ENCODE results near the gene AOPEP.
A peak's percentile ranks its signal among the peaks of the same experiment; 100 is the strongest.

The AOPEP gene

DNA sequence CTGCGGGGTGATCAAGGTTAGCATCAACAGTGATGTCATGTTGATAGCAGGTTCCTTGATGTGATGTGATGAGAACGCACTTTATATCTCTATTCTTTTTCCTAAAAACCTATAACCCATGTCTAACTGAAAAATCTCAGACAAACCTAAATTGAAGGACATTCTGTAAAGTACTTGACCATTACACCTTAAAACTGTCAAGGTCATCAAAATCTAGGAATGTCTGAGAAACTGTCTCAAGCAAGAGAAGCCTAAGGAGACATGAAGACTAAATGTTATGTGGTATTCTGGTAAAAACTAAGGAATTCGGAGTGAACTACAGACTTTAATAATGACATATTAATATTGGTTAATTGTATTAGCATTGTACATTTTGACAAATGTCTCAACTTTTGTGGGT lies 170.0 kb downstream of the AOPEP start:
- DNase-seq (ENCODE audit: low spot score) = no peak

DNA sequence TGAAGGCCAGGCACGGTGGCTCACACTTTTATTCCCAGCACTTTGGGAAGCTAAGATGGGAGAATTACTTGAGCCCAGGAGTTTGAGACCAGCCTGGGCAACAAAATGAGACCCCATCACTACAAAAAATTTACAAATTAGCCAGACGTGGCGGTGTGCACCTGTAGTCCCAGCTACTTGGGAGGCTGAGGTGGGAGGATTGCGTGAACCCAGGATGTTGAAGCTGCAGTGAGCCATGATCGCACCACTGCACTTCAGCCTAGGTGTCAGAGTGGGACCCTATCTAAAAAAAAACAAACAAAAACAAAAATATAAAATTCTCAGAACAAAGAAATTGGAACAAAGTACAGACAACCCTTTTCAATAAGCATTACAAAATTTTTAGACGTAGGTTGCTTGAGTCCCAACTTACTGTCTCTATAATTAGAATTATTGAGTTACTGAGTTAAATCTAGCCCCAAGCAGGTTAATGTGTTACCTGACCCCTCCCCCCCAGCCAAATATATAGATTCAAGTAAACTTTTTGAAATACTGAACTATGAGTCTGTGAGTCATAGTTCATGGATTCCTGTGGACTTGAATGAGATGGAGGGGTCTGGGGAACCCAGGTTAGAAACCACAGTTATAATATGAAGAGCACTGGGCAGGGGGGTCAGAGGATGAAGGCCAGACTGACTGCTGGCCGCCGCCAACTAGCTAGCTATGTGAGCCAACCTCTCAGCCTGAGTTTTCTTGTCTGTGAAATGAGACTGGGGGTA lies 173.1 kb downstream of the AOPEP start:
- DNase-seq (ENCODE audit: low spot score) = no peak

DNA sequence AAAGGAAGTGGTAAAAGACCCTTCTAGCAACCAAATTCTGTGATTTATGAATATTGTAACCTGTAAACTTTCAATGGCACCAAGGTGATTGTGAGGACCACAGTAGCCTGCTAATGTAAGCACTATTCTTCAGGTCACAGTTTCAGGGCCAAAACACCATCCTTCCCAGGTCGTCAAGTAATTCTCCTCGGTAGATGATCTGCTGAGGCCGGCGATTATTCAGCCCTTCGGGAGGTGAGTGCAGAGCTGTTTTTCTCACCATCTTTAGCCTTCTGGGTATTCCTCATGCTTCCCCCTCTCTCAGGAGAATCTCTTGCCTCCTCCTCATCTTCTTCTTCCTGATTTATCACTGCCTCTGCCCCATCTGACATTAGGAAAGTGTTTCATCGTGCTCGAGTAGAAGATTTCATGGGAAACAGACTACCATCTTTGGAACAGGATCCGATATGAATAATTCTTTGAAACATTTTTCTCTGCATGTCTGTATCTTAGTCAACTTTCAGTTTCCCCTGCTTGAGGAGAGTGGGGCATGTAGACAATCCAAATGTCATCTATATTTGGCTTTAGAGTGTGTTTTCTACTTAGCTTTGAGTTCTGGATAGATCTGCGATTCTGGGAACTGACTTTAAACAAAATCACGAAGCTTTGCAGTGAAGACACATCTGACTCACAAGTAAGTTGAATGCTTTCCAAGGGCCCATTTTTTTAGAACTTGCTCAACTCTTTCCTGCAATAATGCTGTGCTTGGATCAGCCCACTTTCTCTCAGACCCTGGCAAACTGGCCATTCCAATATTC lies 173.9 kb downstream of the AOPEP start:
- peak; percentile 77 for DNase-seq (ENCODE audit: low spot score)

DNA sequence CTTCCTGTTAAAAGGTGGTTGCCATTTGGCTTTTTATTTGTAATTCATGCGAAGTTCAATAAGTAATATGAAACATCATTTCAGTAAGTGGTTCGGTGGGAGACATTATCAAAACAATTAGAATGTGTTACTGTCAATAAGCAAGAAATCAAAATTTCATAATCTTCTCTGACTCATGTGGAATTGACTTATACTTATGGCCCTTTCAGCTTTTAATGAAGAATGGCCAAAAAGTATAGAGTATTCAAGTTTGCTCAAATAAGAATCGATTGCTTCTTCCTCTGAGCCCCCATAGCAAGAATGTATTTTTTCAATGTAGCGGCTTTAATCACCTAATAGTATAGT lies 174.5 kb downstream of the AOPEP start:
- no peak for DNase-seq (ENCODE audit: low spot score)

DNA sequence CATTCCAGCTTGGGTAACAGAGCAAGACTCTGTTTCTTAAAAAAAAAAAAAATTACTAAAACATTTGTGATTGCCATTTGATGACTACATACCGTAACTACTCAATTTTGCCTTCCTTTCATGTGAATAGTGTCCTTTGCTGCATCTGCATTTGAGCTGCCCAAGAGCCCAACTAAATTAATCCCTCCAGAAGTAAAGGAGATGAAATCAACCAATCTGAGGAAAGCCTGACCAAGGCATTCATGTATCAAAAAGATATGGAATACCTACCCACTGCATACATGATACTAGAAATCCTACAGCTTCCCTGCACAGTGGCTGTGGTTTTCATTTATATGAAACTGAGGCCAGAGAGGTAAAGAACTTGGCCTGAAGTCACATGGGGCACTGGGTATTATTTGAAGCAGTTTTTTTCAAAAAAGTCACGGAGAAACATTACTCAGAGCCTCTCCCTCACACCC lies 177.5 kb downstream of the AOPEP start:
- DNase-seq (ENCODE audit: low spot score) = peak; percentile 74

DNA sequence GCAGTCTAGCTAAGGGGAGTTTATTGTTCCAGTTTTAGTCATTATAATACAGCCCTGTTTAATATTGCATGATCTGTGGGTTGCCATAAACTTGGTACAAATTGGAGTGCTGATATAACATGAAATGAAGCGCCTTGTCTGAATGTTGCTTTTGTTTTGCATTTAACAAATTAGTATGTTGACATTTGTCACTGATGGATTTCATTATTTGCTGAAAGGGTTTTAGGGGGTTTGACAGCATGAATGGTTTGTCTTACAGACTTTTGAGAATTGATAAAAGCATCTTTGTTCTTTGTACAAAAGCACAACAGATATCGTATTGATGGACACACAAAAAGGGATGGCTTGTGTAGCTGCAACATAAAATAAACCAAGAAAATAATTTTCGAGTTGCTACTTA lies 178.3 kb downstream of the AOPEP start:
- no peak for DNase-seq (ENCODE audit: low spot score)

DNA sequence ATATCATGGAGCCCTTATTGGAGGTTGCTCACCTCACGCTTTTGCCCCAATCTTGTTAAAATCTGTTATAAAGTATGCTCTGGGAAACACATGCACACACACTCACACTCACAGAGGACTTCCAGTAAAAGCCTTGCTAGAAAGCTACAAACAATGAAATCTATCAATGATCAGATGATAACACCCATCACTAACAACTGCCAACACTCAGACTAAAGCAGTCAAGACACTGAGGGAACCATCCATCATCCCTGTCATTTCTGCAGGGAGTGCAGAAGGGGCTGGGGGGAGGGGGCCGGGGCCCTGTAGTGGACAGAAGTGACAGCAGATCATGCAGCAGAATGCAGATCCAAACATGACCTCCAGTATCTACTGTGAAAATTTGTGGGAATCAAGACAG lies 179.1 kb downstream of the AOPEP start:
- no peak for DNase-seq (ENCODE audit: low spot score)

DNA sequence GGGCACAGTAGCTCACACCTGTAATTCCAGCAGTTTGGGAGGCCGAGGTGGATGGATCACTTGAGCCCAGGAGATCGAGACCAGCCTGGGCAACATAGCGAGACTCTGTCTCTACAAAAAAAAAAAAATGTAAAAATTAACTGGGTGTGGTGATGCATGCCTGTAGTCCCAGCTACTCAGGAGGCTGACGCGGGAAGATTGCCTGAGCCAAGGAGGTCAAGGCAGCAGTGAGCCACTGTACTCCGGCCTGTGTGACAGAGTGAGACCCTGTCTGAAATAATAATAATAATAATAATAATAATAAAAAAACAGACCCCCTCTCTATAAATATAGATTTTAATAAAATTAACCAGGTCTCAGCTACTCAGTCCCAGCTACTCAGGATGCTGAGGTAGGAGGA lies 179.7 kb downstream of the AOPEP start:
- DNase-seq (ENCODE audit: low spot score) = no peak

DNA sequence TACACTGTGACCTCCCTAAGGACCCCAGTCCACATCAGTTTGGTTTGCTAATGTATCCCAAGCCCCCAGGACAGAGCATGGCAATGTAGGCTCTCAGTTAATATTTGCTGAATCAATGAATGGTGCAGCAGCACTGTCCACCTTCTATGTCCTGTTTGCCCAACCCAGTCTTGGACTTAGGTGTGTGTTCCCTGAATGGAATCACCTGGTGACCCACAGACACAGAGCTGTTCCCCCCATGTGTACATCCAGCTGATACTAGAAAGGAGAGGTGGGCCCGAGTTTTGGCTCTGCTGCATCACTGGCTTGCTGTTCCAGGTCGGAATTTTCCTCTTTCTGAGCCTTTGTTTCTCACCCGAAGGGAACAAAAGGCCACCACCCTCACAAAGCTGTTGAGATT lies 180.2 kb downstream of the AOPEP start:
- DNase-seq (ENCODE audit: low spot score) = no peak

DNA sequence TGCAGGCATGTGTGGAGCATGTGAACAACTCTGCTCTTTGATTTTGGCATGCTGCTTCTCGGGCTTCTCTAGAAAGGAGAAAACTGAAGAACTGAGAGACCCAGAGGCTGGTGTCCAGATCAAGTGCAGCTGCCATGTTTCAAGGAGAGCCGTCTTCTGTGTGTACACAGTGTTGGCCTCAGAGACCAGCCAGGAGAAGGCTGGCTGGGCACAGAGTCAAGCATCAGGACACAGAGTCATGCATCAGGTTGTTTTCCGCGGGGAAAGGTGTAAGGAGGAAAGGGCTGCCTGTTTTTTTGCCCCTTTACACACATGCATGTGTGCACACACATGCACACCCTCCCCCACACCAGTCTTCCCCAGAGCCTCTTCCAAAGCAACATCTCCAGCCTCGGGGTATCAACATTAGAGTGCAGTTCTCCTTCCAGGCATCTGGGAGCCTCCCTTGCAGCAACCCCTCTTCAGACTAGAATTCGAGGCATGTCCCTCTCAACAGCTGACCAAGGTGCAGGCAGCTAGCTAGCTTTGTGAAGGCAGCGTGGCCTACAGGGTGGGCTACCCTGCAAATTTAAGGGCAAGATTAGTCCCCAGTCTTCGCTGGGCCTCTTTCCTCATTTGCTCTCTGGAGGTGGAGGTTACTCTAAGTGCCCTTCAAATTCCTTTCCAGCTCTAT lies 180.9 kb downstream of the AOPEP start:
- DNase-seq (ENCODE audit: low spot score) = no peak

DNA sequence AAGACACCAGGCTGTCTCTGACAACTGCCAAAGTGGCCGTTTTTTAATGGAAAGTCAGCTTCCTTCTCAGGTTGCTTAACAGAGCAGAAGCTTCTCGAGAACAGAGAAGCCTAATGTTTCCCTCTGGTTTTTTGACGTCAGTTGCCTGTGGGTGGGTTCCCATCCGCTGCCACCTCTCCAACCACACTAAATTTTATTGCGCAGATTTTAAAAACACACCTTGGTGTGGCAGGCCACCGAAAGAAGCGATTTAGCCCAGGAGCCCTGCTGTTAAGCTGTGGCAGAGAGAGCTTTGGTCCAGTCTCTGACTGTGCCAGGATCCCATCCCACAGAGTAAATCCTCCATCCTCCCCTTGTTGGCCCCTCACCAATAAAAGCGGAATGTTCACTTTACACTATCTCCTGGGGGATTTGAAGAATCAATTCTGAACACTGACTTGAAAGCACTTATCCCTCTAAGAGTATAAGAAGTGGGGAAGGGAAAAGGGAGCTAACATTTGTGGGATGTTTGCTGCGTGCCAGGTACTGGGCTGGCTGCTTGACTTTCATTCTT lies 181.6 kb downstream of the AOPEP start:
- DNase-seq (ENCODE audit: low spot score) = no peak

DNA sequence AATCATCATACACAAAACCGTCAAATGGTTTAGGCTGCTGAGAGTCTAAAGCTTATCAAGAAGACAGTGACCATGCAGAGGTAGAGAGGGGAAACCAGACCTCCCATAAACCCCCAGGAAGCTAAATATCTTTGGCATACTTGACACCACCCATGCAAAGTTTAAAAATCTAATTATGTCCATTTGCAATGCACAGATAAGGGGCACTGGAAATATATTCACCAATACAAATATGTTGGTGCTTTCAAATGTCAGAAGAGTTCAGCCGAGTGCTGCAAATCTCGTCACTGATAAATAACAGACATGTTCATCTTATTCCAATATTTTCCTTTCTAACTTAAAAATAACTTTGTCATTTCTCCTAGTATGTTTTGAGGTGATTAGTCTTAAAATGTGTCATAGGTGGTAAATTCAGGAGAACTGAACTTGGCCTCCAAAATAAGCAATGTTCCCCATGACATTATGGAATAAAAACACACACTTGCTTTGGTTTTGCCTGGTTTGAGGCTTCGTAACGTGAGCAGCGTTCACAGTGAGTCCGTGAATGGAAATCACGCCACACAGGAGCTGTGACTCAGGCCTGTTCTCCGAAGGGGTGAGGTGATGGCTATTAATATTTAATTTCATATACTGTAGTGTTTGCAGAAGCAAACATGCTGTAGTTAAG lies 182.2 kb downstream of the AOPEP start:
- DNase-seq (ENCODE audit: low spot score) = no peak

DNA sequence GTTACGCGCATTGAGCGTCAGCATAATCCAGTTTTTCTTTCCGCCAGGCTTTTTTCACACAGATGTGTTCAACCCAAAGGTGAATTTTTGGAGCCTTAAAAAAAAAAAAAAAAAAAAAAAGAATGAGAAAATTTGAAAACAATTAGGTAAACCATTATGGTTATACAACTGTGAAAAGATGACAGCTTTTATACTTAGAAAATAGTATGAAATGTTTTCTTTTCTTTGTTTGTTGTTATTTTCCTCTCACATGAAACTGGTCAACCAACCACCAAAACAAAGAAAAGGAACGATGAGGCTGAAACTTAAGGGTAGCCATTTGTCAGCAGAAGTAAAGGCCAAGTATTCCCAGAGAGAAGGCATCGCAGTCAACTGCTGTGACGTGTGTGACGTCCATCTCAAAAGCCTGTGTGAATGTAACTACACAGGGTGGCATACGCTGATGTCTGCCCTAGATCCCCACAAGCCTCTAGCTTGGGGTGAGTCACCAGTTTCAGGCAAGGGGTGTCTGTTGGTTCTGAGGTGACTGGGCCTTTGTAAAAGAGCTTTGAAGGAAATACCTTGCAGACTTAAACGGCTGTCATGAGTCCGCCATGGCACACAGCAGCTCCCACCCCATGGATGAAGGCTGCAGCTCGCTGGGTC lies 182.9 kb downstream of the AOPEP start:
- DNase-seq (ENCODE audit: low spot score) = no peak

DNA sequence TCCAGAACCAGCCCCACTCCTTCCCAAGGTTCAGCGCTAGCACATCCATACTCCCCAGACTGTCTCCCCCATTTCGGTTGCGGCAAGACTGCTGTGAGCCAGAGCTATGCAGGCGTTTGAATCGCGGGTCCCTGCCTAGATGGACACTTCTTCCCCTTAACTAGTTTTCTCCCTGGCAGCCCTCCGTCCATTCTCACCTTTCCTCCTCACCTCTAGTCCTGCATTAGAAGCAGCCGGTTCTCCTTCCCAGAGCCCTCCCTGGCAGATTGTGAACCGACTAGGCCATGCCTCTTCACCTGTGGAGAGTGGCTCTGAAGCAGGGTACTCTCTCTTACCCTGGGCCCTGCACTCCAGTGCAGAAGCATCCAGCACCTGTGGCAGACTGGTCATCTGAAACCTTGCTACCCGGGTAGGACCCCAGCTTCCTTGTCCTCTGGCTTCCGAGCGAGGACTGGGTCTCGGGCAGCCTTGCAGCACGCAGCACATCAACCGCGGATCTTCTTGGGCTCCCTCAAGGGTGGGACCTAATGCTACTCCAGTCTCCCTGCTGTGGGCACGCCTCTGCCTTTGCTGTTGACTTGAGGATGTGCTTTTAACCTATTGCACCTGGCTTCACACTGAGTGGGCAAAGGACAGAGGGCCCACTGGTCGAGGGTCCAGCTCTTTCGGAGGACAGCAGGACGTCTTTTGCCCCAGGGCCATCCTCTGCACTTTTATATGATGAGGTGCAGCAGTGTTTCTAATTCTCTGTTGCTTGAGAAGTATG lies 183.6 kb downstream of the AOPEP start:
- DNase-seq (ENCODE audit: low spot score) = no peak

DNA sequence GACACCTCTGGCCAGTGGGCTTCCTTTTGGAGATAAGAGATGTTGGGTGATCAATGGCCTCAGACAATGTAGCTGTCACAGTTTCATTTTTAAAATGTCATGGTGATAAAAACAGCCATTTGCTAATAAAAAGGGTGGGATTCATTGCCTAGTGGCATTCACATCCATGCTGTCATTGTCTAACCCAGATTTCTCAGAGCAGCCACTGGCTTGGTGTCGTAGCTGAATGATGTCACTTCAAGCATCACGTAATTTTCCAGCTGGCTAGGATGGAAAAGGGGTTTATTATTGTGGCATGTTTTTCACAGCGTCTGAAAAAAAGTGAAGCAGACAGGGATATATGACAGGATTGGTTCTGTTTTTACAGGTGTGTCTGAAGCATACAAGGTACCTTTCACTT lies 184.7 kb downstream of the AOPEP start:
- no peak for DNase-seq (ENCODE audit: low spot score)

DNA sequence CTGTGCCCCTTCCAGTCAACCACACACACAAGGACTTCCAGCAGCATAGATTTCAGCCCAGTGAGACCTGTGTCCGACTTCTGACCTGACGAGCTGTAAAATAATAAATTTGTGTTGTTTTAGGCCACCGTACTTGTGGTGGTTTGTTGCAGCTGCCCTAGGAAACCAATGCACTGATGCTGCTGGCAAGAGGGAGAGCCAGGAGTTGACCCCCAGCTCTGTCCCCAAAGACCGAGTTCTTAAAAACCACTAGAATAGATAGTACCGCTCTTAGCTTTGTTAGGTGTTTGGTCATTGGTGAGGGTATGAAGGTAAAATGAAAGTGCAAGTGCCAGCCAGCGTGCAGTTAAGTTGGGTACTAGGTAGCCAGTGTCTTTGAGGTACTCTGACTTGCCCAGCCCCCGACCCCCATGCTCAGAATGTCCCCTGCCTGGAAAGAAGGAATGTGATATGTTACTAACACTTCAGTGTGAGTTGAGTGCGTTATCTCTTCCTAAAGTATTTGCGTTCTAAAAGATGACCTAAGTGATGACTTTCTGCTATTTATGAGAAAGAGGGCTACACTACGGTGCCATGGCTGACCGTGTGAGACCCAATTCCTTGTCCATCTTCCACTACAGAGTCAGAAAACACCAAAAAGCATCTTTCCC lies 185.6 kb downstream of the AOPEP start:
- DNase-seq (ENCODE audit: low spot score) = no peak

DNA sequence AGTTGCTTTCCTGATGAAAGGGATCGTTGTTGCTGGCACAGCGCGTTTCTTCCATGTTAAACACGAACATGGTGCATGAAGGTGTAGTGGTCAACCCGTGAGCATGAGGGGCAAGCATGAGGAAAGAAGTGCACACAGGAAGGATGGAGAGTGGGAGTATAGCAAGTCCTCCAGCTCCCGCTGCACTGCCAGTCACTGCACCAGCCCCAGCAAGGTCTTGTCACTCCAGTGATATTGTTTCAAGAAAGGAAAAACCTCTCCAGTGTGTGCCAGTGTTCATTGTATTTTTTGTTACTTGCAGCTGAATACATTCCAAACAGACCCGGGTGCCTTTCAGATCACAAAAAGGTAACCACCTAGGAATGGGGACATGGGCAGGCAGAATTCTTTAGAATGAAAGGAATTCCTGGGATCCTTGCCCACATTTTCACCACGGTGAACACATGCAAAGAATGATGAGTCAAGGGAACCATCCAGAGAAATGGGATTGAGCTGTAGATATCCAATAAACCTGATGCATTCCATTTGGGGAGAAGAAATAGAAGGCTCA lies 186.3 kb downstream of the AOPEP start:
- DNase-seq (ENCODE audit: low spot score) = peak; percentile 89

DNA sequence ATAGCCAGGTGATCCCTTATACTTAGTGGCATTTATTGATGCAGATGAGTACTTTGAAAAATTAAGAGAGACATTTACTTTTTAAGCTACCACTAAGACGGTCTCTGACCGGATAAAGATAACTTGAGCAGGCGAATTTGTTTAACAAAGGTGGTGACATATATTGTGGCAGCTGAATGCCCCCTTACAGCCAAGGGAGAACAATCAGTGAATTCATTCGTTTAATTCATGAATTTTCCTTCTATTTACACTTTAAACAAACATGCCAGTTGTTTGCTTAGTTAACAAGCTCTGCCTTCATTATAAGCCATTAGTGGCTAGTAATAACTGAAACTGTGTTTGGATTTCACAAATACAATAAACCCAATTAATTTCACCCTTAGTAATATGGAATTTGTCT lies 187.1 kb downstream of the AOPEP start:
- no peak for DNase-seq (ENCODE audit: low spot score)

DNA sequence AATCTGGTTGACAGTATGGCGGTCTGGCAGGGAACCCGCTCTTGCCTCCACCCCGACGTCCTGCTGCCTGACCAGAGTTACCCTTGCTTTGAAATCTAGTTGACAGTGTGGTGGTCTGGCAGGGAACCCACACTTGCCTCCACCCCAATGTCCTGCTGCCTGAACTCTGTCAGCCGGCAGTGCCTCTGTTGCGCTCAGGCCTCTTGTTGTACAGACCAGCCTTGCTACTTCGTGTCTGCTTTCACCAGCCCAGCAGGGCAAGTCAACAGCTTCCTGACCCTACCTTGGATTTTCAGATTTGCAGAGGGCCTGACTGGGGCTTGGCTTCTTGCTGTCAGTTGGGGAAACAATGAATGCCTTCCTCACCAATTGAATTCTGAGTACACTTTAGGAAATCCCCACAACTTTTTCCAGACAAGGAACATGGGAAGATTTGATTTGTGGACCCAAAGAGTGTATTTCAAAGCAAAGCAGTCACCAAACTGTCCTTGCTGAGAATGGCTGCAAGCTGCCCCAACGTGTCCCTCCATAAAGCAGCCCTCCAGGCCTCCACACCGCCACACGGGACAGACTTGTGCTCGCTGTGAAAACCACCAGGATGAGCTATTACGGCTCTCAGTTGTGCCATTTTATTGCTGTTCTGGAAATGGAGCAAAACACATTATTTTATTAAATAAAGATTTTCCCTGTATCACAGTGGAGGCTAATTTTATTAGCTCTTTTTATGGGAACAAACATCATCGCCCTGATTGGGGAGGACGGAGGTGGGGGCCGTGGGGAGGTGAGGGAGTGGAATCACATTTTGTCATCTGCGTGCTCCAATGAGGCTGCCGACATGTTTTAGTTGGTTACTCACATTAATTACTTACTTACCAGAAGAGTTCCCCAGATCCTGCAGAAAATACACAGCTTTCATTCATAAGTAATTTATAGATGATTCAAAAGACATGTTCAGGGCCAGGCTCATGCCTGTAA lies 189.3 kb downstream of the AOPEP start:
- DNase-seq (ENCODE audit: low spot score) = no peak
